A549 (cell line): ENCODE measurements around the gene KRT40.

Source experiments
- CBX8 ChIP-seq: fragments of 200-600 bp; sonication (generic); IDR thresholded peaks from 2 replicates; pipeline ENCODE4 v1.6.1; 2016
- CTCF ChIP-seq: fragments of >200 bp; sonication (Bioruptor Twin); formaldehyde crosslinking; IDR thresholded peaks from 3 replicates; pipeline ENCODE4 v1.5.1; 2016
- HES2 ChIP-seq: fragments of >200 bp; sonication (Bioruptor Twin); formaldehyde crosslinking; IDR thresholded peaks from 2 replicates; pipeline ENCODE4 v1.6.1; 2016
- MAFK ChIP-seq: fragments of 450-650 bp; IDR thresholded peaks from 2 replicates; pipeline ENCODE4 v1.6.1; 2014; ENCODE audit not compliant: partially characterized antibody
- MYC ChIP-seq: IDR thresholded peaks from 2 replicates; pipeline ENCODE4 v1.6.1; 2012; ENCODE audit warnings: mild to moderate bottlenecking, inconsistent platforms, low read length, improper control_type of control experiment, borderline replicate concordance
- POLR2A ChIP-seq: IDR thresholded peaks from 2 replicates; pipeline ENCODE4 v1.6.1; 2012; ENCODE audit warnings: mild to moderate bottlenecking, low read length
- POLR2AphosphoS2 ChIP-seq: conservative IDR thresholded peaks from 2 replicates; pipeline ENCODE4 v1.6.1; 2012; ENCODE audit warnings: low read length, improper control_type of control experiment, inconsistent platforms
- RAD21 ChIP-seq, 2 experiments: fragments of >200 bp in 1 of 2; sonication (Bioruptor Twin) in 1 of 2; formaldehyde crosslinking in 1 of 2; IDR thresholded peaks in 1 of 2; conservative IDR thresholded peaks in 1 of 2; 2 replicates in 1 of 2; 3 replicates in 1 of 2; pipeline ENCODE4 v1.6.1; 2012 to 2018; ENCODE audit warnings: inconsistent platforms in 1 of 2
- SMC3 ChIP-seq: fragments of >200 bp; sonication (Bioruptor Twin); formaldehyde crosslinking; IDR thresholded peaks from 3 replicates; pipeline ENCODE4 v1.6.1; 2018; ENCODE audit warnings: inconsistent platforms
- ZFP36 ChIP-seq: fragments of 450-650 bp; IDR thresholded peaks from 2 replicates; pipeline ENCODE4 v1.6.1; 2014; ENCODE audit warnings: borderline replicate concordance; ENCODE audit not compliant: partially characterized antibody
- TF ChIP-seq, protein P1 (sequence below): IDR thresholded peaks from 2 replicates; pipeline ENCODE4 v1.6.1; 2012
- TF ChIP-seq, protein P2 (sequence below): fragments of 200-600 bp; sonication (generic); IDR thresholded peaks from 2 replicates; pipeline ENCODE4 v1.6.1; 2016; ENCODE audit warnings: antibody characterized with exemption, mild to moderate bottlenecking, moderate library complexity
- TF ChIP-seq, protein P3 (sequence below): fragments of 450-650 bp; IDR thresholded peaks from 2 replicates; pipeline ENCODE4 v1.6.1; 2014; ENCODE audit warnings: antibody characterized with exemption

DNA sequence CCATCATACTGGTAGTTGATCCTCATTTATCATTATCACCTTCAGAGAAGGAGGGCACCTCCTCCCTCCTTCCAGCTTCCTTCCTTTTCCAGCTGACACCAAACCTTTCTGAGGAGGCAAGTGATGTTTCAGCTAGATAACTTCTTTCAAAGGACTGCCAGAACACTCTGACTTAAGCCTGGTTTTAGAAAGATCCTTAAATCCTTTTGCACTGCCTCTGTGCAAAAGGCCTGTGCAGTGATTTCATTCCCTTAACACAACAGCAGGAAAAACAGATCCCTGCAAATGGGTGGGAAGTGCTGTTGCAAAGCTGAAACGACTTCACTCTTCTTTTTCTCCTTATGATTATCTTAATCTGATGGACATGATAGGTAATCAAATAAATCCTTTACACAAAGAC, 39.6 kb downstream of the KRT40 start:
- TF ChIP-seq SMC3 (no peak), CTCF (no peak), RAD21 (conservative IDR thresholded peaks at IDR 0.05 in 1 of 2, IDR thresholded peaks at IDR 0.05 in 1 of 2) (no peak), POLR2A (no peak), CBX8 (no peak), HES2 (no peak), MYC (no peak), MAFK (no peak), POLR2AphosphoS2 (no peak), ZFP36 (no peak)
- TF ChIP-seq, protein P1, sequence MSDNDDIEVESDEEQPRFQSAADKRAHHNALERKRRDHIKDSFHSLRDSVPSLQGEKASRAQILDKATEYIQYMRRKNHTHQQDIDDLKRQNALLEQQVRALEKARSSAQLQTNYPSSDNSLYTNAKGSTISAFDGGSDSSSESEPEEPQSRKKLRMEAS = no peak
- TF ChIP-seq, protein P2, sequence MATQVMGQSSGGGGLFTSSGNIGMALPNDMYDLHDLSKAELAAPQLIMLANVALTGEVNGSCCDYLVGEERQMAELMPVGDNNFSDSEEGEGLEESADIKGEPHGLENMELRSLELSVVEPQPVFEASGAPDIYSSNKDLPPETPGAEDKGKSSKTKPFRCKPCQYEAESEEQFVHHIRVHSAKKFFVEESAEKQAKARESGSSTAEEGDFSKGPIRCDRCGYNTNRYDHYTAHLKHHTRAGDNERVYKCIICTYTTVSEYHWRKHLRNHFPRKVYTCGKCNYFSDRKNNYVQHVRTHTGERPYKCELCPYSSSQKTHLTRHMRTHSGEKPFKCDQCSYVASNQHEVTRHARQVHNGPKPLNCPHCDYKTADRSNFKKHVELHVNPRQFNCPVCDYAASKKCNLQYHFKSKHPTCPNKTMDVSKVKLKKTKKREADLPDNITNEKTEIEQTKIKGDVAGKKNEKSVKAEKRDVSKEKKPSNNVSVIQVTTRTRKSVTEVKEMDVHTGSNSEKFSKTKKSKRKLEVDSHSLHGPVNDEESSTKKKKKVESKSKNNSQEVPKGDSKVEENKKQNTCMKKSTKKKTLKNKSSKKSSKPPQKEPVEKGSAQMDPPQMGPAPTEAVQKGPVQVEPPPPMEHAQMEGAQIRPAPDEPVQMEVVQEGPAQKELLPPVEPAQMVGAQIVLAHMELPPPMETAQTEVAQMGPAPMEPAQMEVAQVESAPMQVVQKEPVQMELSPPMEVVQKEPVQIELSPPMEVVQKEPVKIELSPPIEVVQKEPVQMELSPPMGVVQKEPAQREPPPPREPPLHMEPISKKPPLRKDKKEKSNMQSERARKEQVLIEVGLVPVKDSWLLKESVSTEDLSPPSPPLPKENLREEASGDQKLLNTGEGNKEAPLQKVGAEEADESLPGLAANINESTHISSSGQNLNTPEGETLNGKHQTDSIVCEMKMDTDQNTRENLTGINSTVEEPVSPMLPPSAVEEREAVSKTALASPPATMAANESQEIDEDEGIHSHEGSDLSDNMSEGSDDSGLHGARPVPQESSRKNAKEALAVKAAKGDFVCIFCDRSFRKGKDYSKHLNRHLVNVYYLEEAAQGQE = no peak
- TF ChIP-seq, protein P3, sequence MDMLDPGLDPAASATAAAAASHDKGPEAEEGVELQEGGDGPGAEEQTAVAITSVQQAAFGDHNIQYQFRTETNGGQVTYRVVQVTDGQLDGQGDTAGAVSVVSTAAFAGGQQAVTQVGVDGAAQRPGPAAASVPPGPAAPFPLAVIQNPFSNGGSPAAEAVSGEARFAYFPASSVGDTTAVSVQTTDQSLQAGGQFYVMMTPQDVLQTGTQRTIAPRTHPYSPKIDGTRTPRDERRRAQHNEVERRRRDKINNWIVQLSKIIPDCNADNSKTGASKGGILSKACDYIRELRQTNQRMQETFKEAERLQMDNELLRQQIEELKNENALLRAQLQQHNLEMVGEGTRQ = no peak
